ENCODE results near the gene KHDRBS1. TPM values are rescaled to one million over a fixed set of nuclear protein-coding genes. Genes with fewer than 3 reads are reported as not detected.
"Not testable (repeated sequence)": the region's sequence is repeated elsewhere in the genome, so short reads cannot be mapped to it uniquely, and the experiment has no call there.

The KHDRBS1 gene
- polyA plus RNA-seq, 4 donors: 229 to 267 (median 247) TPM

DNA sequence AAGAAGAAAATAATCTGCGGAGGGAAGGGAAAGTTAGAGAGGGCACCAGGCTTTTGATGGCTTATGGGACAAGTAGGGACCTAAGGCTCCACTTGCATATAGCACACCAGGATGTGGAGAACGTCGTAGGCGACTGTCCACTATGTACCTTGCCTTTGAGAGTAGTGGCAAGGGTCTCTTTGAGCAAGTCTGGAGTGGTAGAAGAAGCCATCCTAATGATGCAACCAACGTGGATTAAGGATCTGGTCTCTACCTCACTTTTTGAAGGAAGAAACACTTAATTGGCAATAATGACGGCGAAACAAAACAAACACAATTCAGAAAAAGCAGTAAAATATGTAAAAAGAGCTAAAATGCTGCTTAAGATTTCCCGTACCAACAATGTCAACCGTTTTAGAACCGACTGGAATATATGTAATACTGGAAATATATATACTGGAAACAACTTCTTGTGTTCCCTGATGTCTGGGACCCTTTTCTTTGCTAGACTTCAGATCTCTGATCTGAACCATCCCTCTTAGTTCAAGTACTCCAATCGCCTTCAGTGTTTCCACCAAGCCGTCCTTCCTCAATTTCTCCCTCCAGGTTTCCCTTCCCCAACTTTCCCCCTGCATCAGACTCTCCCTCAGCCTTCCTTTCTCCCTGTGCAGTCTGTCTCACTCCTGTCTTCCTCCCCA is 821 bp upstream of the KHDRBS1 start:
- peak in 2 of 4 donors; percentile 23 to 75 for DNase-seq (ENCODE audit: low read depth in 4 of 4, low spot score in 2 of 4)

- DNase-seq (ENCODE audit: low read depth in 4 of 4, low spot score in 2 of 4): peak; percentile 49 to 65 (median 52)
These were observed 705 bp downstream of the KHDRBS1 start for GRCh38 chr1:32014199-32014947.

- DNase-seq (ENCODE audit: low read depth in 4 of 4, low spot score in 2 of 4): peak in 1 of 4 donors; percentile 24
These were observed 1.2 kb downstream of the KHDRBS1 start for GRCh38 chr1:32014948-32015273.

DNA sequence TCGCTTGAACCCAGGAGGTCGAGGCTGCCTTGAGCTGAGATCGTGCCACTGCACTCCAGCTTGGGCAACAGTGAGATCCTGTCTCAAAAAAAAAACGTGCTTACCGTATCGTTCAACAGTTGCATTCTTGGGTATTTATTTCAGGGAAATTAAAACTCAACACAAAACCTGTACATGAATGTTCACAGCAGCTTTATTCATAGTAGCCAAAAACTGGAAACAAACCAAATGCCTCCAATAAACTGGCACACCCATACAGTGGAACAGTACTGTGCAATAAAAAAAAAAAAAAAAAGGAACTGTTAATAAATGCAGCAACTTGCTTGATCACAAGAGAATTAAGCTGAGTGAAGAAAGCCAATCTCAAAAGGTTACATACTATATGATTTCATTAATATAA is 6.7 kb downstream of the KHDRBS1 start:
- no peak for DNase-seq (ENCODE audit: low read depth in 4 of 4, low spot score in 2 of 4)

DNA sequence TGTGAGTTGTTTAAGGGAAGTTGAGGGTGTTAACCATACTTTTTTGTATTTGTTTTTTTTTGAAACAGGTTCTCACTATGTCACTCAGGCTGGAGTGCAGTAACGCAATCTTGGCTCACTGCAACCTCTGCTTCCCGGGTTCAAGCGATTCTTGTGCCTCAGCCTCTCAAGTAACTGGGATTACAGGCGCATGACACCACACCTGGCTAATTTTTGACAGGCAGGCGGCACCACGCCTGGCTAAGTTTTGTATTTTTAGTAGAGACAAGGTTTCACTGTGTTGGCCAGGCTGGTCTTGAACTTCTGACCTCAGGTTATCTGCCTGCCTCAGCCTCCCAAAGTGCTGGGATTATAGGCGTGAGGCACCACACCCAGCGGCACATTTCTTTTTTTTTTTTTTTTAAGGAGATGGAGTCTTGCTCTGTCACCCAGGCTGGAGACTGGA is 7.9 kb downstream of the KHDRBS1 start:
- DNase-seq (ENCODE audit: low read depth in 4 of 4, low spot score in 2 of 4): not testable (repeated sequence)

- DNase-seq (ENCODE audit: low read depth in 4 of 4, low spot score in 2 of 4): no peak
These were observed 9.7 kb downstream of the KHDRBS1 start for GRCh38 chr1:32023351-32023750.

- DNase-seq (ENCODE audit: low read depth in 4 of 4, low spot score in 2 of 4): no peak
These were observed 11.8 kb downstream of the KHDRBS1 start for GRCh38 chr1:32025515-32025914.

DNA sequence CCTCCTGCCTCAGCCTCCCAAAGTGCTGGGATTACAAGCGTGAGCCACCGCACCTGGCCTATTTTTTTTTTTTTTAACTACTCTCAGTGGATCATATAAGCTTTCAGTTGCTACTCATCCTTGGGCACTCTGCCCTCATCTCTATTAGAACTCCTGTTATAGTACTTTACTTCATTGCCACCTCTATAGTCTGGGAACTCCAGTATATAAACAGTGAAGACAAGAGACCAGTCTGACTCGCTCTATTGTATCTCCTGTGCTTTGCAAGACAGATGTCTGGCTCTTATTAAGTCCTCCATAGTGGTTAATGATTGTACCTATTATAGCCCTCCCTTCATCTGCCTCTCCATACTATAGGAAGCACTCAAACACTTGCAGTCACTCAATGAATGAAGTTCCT is 15.1 kb downstream of the KHDRBS1 start:
- no peak for DNase-seq (ENCODE audit: low read depth in 4 of 4, low spot score in 2 of 4)

- no peak for DNase-seq (ENCODE audit: low read depth in 4 of 4, low spot score in 2 of 4)
These were observed 18.1 kb downstream of the KHDRBS1 start for GRCh38 chr1:32031578-32032274.

DNA sequence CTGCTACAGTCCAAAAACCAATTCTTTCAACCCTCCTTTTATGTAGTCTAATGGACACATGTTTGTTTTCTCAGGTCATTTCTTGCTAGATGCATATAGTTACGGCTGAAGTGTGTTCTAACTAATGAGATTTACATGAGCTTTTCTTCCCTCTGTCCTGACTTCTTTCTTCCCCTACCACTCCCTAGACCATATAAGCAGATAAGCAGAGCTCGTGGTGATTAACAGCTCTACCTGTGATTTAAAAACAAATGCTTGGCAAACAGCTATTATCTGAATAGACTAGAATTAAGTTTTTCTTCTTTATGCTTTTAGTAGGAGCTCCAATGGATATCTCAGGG is 18.6 kb downstream of the KHDRBS1 start:
- DNase-seq (ENCODE audit: low read depth in 4 of 4, low spot score in 2 of 4): no peak

DNA sequence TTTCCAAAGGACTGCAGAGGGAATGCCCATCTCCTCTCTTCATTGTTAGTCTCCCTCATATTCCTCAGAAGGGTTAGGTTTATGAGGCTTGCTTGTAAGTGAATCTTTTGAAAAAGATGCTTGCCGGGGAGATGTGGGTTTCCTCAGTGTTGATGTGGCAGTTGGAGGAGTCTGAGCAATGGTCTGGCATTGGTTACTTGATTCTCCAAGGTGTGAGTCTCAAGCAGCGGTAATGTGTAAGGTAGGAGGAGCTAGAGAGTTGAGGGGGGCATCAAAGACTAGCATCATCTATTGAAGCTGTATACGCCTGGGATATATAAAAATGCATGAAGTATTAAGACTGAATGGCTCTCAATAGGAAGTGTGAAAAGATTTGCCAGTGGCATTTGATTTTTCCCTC is 21.5 kb downstream of the KHDRBS1 start:
- DNase-seq (ENCODE audit: low read depth in 4 of 4, low spot score in 2 of 4): no peak

DNA sequence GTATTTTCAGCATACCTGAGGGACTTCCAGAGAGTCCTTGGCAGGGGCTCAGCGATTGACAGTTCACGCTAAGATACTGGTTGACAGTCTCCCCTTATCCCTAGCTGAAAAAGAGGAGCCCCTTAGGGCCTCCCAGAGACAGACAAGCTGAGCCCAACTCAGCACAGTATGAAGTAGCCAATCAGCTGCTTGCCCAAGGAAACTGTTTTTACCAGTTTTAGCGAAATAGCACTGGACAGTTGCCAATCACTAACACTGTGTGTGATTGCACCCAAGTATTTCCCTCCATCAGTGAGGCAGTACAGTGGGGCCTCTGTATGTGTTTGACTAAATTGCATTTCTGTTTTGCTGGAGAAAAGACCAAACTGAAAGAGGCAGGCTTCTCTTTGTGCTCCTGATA is 27.0 kb downstream of the KHDRBS1 start:
- DNase-seq (ENCODE audit: low read depth in 4 of 4, low spot score in 2 of 4): no peak

DNA sequence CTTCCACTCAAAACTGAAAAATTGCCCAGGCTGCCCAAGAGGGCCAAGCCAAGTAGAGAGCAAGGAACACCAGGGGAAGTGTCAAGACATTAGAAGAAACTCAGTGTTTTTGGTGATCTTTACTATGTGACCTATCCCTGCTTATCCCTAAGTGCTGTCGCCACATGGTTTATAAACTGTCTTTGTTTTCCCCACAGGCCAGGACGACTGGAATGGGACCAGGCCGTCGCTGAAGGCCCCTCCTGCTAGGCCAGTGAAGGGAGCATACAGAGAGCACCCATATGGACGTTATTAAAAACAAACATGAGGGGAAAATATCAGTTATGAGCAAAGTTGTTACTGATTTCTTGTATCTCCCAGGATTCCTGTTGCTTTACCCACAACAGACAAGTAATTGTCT is 28.7 kb downstream of the KHDRBS1 start:
- DNase-seq (ENCODE audit: low read depth in 4 of 4, low spot score in 2 of 4): no peak

- no peak for DNase-seq (ENCODE audit: low read depth in 4 of 4, low spot score in 2 of 4)
These were observed 30.6 kb downstream of the KHDRBS1 start for GRCh38 chr1:32044234-32044633.

DNA sequence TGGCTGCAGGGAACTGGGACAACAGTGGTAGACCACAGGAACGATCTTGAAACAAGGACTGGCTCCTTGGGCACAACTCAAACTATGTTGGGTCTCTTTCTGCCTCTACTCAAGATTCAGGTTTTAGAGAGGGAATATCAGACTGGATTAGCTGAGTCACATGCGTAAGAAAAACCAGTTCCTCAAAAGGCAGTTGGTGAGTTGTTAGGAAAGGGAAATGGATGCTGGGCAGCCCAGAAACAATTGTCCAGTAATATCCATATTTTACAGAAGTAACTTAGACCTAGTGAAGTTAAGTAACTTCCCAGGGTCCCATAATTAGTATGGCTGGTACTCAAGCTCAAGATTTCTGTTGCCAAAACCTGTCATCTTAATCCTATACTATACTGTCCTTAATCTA is 32.1 kb downstream of the KHDRBS1 start:
- no peak for DNase-seq (ENCODE audit: low read depth in 4 of 4, low spot score in 2 of 4)

DNA sequence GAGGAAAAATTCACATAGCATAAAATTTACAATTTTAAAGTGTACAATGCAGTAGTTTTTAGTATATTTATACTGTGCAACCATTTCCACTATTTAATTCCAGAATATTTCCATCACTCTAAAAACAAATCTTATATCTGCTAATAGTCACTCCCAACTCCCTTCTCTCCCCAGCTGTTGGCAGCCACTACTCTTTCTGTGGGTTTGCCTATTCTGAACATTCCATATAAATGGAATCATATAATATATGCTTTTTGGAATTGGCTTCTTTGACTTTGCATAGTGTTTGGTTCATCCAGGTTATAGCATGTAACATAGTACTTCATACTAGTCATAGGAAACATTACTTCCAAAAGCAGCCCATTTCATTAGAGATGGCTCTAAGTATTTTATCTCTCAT is 34.0 kb downstream of the KHDRBS1 start:
- DNase-seq (ENCODE audit: low read depth in 4 of 4, low spot score in 2 of 4): no peak

DNA sequence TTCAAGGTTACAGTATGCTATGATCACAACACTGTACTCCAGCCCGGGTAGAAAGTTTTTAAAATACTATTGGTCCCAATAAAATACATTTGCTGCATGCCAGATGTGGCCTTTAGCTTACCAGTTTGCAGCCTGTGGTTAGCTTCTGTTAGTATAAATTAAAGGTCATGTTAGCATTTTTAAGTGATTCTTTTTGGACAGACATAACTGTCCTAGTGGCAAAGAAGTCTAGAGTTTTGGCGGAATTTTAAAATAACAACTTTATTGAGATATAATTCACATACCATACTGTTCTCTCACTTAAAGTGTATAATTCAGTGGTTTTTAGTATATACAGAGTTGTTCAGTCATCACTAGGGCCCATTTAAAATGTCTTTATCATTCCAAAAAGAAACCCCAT is 34.8 kb downstream of the KHDRBS1 start:
- no peak for DNase-seq (ENCODE audit: low read depth in 4 of 4, low spot score in 2 of 4)

DNA sequence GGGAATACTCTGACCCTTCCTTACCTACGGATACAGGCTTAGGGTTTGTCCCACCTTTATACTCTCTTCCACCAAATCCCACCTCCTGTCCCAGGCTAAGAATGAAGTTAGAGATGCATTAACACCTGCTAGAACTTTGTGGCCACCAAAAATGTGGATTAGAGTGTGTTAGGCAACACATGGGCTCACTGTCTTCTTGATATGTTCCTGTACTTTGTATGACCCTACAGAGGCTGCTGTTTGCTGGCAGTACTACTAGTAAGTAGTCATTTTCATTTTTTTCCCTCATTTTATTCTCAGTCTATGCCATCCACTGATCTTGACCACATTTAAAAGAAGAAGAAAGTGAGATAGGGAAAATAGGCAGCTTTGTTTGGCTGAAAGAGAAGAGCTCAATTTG is 38.0 kb downstream of the KHDRBS1 start:
- no peak for DNase-seq (ENCODE audit: low read depth in 4 of 4, low spot score in 2 of 4)

- DNase-seq (ENCODE audit: low read depth in 4 of 4, low spot score in 2 of 4): no peak
These were observed 39.2 kb downstream of the KHDRBS1 start for GRCh38 chr1:32052887-32053286.

DNA sequence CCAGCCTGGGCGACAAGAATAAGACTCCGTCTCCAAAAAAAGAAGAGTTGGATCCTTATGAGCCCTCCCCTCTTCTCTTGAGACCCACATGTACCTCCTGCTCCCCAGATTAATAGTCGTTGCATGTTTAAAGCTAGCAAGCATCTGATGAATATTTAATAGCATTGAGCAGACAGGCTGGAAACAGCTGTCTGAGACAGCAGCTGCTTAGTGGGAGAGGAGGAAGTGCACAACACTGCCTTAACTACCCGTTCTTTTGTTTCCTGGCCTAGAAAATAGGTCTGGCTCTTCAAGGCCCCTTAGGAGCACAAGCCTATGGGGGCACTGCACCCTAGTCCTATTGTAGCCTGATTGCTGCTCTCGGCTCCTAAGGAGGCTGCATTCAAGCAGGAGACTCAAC is 41.7 kb downstream of the KHDRBS1 start:
- DNase-seq (ENCODE audit: low read depth in 4 of 4, low spot score in 2 of 4): no peak

DNA sequence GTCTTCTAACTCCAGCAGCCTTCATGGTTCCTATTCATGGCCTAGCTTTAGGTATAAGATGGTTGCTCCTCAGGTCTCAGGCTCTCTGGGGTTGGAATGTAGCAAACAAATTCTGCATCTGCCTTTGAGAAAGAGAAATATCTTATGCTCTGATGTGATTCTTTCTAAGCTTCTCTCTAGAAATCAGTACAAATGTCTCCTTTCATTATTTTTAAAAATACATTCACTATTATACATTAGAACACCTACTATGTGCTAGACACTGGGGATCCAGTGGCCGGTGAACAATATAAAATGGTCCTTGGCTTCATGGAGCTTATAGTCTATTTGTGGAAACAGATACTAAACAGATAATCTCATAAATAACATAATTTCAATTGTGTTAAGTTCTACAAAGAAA is 42.9 kb downstream of the KHDRBS1 start:
- DNase-seq (ENCODE audit: low read depth in 4 of 4, low spot score in 2 of 4): no peak

DNA sequence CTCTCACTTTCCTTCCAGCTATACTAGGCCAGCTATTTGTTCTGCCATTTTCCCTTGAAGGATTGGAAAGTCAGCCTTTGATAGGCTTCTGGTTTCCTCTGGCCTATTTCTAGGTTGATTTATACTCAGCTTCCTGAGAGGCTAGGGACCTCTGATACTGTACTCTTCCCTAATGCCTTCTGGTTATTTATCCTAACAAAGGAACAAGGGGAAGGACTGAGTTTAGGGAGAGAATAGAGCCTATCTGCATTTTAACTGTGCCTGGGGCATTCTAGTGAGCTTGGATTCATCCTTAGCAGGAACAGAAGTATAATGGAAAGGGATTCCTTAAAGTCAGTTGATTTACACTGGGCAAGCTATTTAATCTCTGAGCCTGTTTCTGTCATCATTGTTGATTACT is 47.2 kb downstream of the KHDRBS1 start:
- no peak for DNase-seq (ENCODE audit: low read depth in 4 of 4, low spot score in 2 of 4)

Measured in left renal cortex interstitium (tissue), 4 donors.